ENCODE results near the gene MERTK.

MERTK gene

DNA sequence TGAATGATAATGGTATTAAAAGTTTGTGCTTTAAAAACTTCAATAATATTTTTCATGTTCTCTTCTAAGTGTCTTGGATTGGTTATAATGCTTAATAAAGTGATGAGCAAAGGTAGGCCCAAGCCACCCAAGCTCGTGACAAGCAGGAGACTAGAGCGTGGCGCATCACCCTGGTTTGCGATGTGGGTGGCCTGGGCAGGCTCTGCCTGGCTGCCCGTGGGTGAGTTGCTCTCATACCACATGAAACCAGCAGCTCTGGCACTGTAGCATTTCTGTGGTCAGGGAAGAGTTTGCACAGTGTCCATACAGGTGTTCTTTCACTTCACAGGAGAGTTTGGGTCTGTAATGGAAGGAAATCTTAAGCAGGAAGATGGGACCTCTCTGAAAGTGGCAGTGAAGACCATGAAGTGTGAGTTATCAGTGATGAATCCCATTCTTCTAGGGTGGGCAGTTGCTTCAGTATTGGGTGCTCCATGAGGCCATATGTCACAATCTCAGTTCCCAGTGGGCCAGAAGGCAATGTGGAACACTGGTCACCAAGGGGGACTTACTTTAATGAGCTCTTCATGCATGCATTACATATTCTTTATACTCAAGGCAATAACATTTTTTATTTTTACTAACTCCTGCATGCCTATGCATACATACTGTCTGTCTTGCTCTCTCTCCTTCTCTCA, 105.3 kb downstream of the MERTK start:
- Histone ChIP-seq H3K79me2 (ENCODE audit: insufficient read depth, low read length) (no peaks in the 10 kb centered on the region), H3K4me2 (ENCODE audit: low read depth, low read length, poor library complexity, severe bottlenecking) (no peak overlapping the region), H3F3A (ENCODE audit: low read depth) (no peaks in the 10 kb centered on the region), H4K20me1 (ENCODE audit: insufficient read depth, low read length, poor library complexity, severe bottlenecking) (no peaks in the 10 kb centered on the region), H3K4me1 (ENCODE audit: insufficient read depth, low read length, poor library complexity, severe bottlenecking) (peaks cover 9% of the 10 kb centered on the region), H3K9me3 (ENCODE audit: insufficient read depth, low read depth, low read length) (no peaks in the 10 kb centered on the region), H3K36me3 (ENCODE audit: insufficient read depth, low read length) (peaks cover 17% of the 10 kb centered on the region; the same call in 1 of the 2 replicates), H3K4me3 (ENCODE audit: low read length, poor library complexity, severe bottlenecking) (no peak overlapping the region), H2AFZ (ENCODE audit: low read length) (no peak overlapping the region), H3K9ac (ENCODE audit: low read depth, low read length, poor library complexity, severe bottlenecking) (no peak overlapping the region), H3K27me3 (ENCODE audit: insufficient read depth, low read length, poor library complexity, severe bottlenecking) (no peaks in the 10 kb centered on the region), H3K9me2 (replicated peaks; ENCODE audit: low read depth, low read length) (no peaks in the 10 kb centered on the region)
- TF ChIP-seq, protein P1, sequence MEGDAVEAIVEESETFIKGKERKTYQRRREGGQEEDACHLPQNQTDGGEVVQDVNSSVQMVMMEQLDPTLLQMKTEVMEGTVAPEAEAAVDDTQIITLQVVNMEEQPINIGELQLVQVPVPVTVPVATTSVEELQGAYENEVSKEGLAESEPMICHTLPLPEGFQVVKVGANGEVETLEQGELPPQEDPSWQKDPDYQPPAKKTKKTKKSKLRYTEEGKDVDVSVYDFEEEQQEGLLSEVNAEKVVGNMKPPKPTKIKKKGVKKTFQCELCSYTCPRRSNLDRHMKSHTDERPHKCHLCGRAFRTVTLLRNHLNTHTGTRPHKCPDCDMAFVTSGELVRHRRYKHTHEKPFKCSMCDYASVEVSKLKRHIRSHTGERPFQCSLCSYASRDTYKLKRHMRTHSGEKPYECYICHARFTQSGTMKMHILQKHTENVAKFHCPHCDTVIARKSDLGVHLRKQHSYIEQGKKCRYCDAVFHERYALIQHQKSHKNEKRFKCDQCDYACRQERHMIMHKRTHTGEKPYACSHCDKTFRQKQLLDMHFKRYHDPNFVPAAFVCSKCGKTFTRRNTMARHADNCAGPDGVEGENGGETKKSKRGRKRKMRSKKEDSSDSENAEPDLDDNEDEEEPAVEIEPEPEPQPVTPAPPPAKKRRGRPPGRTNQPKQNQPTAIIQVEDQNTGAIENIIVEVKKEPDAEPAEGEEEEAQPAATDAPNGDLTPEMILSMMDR (conservative IDR thresholded peaks at IDR 0.05; ENCODE audit: low read length): no peak
- no peak for TF ChIP-seq EZH2phosphoT487 (IDR thresholded peaks at IDR 0.05; ENCODE audit: borderline replicate concordance)

DNA sequence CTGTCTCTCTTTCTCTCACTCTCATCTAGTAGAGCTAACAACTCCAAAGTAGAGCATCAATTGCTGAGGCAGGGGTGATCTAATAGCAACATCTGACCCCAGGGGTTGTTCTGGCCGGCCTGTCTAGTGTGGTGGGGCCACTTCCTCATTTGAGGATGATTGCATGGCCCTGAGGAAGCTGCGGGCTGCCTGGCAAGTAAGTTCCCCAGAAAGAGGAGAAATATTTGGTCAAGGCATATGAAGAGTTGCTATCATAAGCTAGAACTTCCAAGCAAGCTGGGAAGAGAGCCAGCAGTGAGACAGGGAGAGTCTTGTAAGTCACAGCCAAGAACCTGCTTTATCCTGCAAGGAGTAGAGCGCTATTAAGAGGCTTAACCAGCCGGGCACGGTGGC, 105.8 kb downstream of the MERTK start:
- Histone ChIP-seq H3K4me2 (ENCODE audit: low read depth, low read length, poor library complexity, severe bottlenecking) (no peak overlapping the region), H3K9me2 (replicated peaks; ENCODE audit: low read depth, low read length) (no peaks in the 10 kb centered on the region), H3K4me3 (ENCODE audit: low read length, poor library complexity, severe bottlenecking) (no peak overlapping the region), H3K79me2 (ENCODE audit: insufficient read depth, low read length) (no peaks in the 10 kb centered on the region), H3K36me3 (ENCODE audit: insufficient read depth, low read length) (peaks cover 17% of the 10 kb centered on the region; the same call in 1 of the 2 replicates), H3K27me3 (ENCODE audit: insufficient read depth, low read length, poor library complexity, severe bottlenecking) (no peaks in the 10 kb centered on the region), H3K4me1 (ENCODE audit: insufficient read depth, low read length, poor library complexity, severe bottlenecking) (peaks cover 9% of the 10 kb centered on the region), H3K9ac (ENCODE audit: low read depth, low read length, poor library complexity, severe bottlenecking) (no peak overlapping the region), H2AFZ (ENCODE audit: low read length) (no peak overlapping the region), H4K20me1 (ENCODE audit: insufficient read depth, low read length, poor library complexity, severe bottlenecking) (no peaks in the 10 kb centered on the region), H3F3A (ENCODE audit: low read depth) (no peaks in the 10 kb centered on the region), H3K9me3 (ENCODE audit: insufficient read depth, low read depth, low read length) (no peaks in the 10 kb centered on the region)
- TF ChIP-seq EZH2phosphoT487 (IDR thresholded peaks at IDR 0.05; ENCODE audit: borderline replicate concordance): no peak
- TF ChIP-seq, protein P1 (conservative IDR thresholded peaks at IDR 0.05; ENCODE audit: low read length): no peak

DNA sequence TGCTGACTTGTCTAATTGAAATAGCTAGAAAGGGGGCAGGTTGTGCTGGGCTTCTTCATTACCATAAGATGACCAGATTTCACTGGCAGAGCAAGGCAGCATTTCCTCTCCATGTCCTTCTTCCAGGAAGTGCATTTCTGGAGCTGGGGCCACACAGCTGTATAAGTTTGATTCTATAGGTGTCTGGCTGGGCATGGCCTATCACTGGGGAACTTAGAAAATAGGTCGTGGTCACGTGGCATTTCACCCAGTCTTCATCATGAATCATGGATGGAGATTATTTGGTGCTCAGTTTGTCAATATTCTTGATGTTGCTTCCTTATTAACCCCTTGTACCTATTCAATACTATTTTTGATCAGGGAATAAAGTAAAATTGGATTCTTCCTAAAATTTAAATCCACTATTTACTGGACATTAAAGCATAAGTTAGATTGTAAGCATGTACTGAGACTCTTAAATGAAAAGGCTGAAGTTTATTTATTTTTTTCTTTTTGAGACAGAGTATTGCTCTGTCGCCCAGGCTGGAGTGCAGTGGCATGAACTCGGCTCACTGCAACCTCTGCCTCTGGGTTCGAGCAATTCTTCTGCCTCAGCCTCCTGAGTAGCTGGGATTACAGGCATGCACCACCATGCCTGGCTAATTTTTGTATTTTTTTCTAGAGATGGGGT, 107.1 kb downstream of the MERTK start:
- TF ChIP-seq EZH2phosphoT487 (IDR thresholded peaks at IDR 0.05; ENCODE audit: borderline replicate concordance): no peak
- TF ChIP-seq, protein P1 (conservative IDR thresholded peaks at IDR 0.05; ENCODE audit: low read length): no peak
- H3K79me2 ChIP-seq (ENCODE audit: insufficient read depth, low read length): no peaks in the 10 kb centered on the region
- H3K36me3 ChIP-seq (ENCODE audit: insufficient read depth, low read length): peaks cover 23% of the 10 kb centered on the region; the same call in 1 of the 2 replicates
- no peak overlapping the region for H2AFZ ChIP-seq (ENCODE audit: low read length)
- no peak overlapping the region for H3K4me2 ChIP-seq (ENCODE audit: low read depth, low read length, poor library complexity, severe bottlenecking)
- no peaks in the 10 kb centered on the region for H3K9me2 ChIP-seq (replicated peaks; ENCODE audit: low read depth, low read length)
- H4K20me1 ChIP-seq (ENCODE audit: insufficient read depth, low read length, poor library complexity, severe bottlenecking): no peaks in the 10 kb centered on the region
- no peak overlapping the region for H3K4me3 ChIP-seq (ENCODE audit: low read length, poor library complexity, severe bottlenecking)
- no peaks in the 10 kb centered on the region for H3F3A ChIP-seq (ENCODE audit: low read depth)
- H3K9ac ChIP-seq (ENCODE audit: low read depth, low read length, poor library complexity, severe bottlenecking): no peak overlapping the region
- H3K27me3 ChIP-seq (ENCODE audit: insufficient read depth, low read length, poor library complexity, severe bottlenecking): no peaks in the 10 kb centered on the region
- H3K9me3 ChIP-seq (ENCODE audit: insufficient read depth, low read depth, low read length): no peaks in the 10 kb centered on the region
- H3K4me1 ChIP-seq (ENCODE audit: insufficient read depth, low read length, poor library complexity, severe bottlenecking): peaks cover 9% of the 10 kb centered on the region

Measured in Loucy (cell line).